Middle frontal gyrus (tissue), 1 donor: ENCODE data around the gene TMEM243.

Experiments
- DNase-seq: peaks from one replicate; pipeline ENCODE4 v3.0.0-alpha.2; 2015; ENCODE audit warnings: low spot score; ENCODE audit errors: extremely low spot score

The TMEM243 gene

GRCh38 chr7:87159538-87159937 is 60.0 kb downstream of the TMEM243 start:
- DNase-seq: no peak

DNA sequence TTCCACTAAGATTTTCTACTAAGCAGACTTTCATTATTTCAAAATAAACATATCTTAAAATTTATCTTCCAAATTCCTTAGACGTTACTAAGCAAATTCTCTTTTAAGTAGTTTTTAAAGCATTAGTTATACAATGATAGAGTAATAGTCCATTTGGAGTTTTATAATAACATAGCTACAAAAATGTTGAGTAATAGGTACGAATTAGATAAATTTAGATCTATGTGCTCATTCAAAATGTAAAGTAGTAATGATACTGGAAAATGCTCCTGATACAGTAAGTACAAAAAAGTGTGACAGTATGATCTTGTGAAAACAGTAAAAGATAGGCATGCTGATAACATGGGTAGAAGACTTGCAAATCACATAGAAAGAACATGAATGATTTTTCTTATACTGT is 62.8 kb downstream of the TMEM243 start:
- no peak for DNase-seq

DNA sequence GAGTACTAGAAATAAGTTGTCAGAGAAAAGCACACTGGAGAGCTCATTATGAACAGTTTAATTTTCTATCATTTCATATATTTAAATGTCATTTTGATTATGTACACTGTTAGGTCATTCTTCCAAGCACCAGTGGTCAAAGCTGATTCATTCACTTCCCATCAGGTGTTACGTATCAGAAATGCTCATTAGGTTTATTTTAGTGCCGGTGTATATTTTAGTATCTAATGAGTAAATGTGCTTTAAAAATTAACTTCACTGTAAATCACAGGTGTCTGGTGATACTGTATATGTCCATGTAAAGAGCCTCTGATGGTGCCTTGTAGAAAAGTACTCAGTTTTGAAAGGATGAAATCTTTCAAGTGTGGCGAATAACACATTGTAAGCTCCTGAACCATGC is 63.7 kb downstream of the TMEM243 start:
- no peak for DNase-seq

DNA sequence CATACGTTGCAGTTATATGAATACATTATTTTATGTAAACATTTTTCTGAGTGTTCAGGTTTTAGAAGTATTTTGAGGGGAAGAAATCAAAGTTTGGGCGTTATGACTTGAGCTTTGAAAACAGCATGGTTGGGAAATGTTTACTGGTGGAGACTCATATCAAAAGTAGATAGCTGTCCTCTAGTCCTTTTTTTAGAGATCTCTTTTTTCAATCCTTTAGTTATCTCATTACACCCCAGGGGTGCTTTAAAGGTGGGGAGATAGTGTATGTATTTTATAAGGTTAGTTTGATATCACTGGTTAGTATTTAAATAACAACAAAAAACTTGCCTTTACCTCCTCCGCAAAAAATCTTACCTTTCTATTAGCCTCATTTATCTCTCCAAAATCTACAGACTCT is 65.0 kb downstream of the TMEM243 start:
- no peak for DNase-seq

DNA sequence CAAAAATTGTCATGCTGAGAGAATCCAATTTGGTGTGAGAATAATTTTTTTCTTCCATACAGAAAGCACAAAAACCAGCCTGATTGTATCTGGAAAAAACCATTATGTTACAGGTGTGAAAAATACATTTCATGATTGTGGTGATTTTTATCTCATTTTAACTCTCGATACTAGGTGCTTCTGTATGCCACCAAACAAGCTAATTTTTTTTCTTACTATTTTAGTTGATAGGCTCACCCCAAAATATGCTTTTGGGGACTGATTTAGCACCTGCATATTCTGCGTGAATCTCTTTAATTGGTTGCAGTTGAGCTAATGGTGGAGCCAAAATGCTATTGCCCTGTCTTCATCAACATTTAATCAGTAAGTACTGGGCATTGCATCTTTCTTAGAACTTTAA is 65.4 kb downstream of the TMEM243 start:
- DNase-seq: no peak

GRCh38 chr7:87152897-87153641 is 66.5 kb downstream of the TMEM243 start:
- DNase-seq: no peak

- DNase-seq: peak; percentile 91
Observed at GRCh38 chr7:87152112-87152896, 67.2 kb downstream of the TMEM243 start, which contains the start of gene DMTF1. Gene DMTF1, plus strand, starts transcription at chr7:87152453. Its CDS starts 12,489 bp downstream, at chr7:87164942.

GRCh38 chr7:87151729-87152111 is 67.8 kb downstream of the TMEM243 start:
- DNase-seq: peak; percentile 20

DNA sequence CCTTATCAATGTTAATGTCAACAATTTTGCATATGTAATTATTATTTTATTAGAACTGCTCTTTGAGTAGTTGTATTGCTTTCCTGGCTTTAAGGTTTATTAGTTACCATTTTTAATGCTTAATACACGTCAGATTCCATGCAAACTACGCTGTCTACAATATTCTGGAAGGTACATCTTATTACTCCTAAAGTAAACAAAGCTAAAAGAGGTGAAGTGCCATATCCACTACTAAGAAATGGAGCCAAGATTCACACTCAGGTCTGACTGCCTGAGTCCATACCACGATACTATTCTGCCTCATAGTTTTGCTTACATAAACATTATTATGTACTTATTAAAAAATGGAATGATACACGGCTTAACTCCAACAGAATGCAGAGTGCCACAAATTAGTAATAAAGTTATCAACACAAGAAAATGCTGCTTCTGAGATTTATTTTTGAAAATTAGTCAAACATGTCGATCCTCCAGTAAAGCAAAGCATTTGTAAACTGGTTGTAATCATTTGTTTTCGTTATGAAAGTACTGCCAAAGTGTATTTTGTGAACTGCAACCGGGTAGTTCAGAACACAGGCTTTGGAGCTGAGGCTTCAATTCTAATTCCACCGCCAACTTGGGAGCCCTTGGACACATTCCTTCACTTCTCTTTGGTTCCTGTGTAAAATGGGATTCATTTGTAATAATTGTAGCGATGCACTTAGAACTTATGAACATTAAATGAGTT is 68.4 kb downstream of the TMEM243 start:
- DNase-seq: no peak

GRCh38 chr7:87148332-87148955 is 71.1 kb downstream of the TMEM243 start:
- no peak for DNase-seq

GRCh38 chr7:87147500-87147899 is 72.0 kb downstream of the TMEM243 start:
- DNase-seq: no peak

GRCh38 chr7:87146740-87147386 is 72.7 kb downstream of the TMEM243 start:
- DNase-seq: no peak
